ENCODE measurements around the gene MACROD2.

The MACROD2 gene

GRCh38 chr20:14401479-14402138 lies 406.3 kb downstream of the MACROD2 start:
- no peak overlapping the region for H3K4me3 ChIP-seq (ENCODE audit: low read length)
- no peak for DNase-seq (ENCODE audit: low read depth)
- TF ChIP-seq, protein P1, sequence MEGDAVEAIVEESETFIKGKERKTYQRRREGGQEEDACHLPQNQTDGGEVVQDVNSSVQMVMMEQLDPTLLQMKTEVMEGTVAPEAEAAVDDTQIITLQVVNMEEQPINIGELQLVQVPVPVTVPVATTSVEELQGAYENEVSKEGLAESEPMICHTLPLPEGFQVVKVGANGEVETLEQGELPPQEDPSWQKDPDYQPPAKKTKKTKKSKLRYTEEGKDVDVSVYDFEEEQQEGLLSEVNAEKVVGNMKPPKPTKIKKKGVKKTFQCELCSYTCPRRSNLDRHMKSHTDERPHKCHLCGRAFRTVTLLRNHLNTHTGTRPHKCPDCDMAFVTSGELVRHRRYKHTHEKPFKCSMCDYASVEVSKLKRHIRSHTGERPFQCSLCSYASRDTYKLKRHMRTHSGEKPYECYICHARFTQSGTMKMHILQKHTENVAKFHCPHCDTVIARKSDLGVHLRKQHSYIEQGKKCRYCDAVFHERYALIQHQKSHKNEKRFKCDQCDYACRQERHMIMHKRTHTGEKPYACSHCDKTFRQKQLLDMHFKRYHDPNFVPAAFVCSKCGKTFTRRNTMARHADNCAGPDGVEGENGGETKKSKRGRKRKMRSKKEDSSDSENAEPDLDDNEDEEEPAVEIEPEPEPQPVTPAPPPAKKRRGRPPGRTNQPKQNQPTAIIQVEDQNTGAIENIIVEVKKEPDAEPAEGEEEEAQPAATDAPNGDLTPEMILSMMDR (conservative IDR thresholded peaks at IDR 0.05; ENCODE audit: low read length) = no peak

DNA sequence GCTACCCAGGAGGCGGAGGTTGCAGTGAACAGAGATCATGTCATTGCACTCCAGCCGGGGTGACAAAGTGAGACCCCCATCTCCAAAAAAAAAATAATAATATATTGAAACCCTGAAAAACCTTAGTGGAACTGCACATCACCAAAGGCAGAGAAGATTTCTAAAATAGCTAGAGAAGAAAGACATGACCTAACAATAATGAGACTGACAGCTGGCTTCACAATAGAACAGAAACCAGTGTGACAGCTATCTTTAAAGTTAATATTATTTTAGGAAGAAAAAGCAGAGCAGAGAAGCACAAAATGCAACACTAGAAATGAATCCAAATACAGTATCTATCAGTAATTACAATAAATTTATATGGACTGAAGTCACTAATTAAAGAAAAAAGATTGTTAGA lies 409.2 kb downstream of the MACROD2 start:
- H3K4me3 ChIP-seq (ENCODE audit: low read length) = no peak overlapping the region
- TF ChIP-seq, protein P1 (conservative IDR thresholded peaks at IDR 0.05; ENCODE audit: low read length) = no peak
- no peak for DNase-seq (ENCODE audit: low read depth)

GRCh38 chr20:14406495-14406894 lies 411.2 kb downstream of the MACROD2 start:
- TF ChIP-seq, protein P1 (conservative IDR thresholded peaks at IDR 0.05; ENCODE audit: low read length) = no peak

DNA sequence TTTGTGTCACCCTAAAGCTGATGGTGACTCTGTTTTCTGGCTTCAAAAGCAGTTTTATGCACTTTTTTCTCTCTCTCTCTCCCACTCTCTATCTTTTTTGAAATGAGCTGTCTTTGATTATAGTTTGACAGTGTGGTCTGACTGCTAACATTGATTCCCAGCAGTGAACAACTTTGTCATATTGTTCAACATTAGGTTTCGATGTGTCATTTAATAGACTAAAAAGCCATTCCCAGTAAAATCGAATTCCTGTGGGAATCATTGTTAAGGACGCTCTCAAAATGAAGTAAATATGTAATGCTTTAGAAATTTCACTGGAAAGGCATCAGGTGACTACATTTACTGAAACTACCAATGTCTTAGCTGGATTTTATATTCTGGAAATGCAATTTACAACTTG lies 412.0 kb downstream of the MACROD2 start:
- no peak overlapping the region for H3K4me3 ChIP-seq (ENCODE audit: low read length)
- no peak for DNase-seq (ENCODE audit: low read depth)
- TF ChIP-seq, protein P1 (conservative IDR thresholded peaks at IDR 0.05; ENCODE audit: low read length) = no peak

More at GRCh38 chr20:14406495-14406894, 411.2 kb downstream of the MACROD2 start:
- H3K4me3 ChIP-seq (ENCODE audit: low read length) = no peak overlapping the region
- DNase-seq (ENCODE audit: low read depth) = peak; percentile 50

DNA sequence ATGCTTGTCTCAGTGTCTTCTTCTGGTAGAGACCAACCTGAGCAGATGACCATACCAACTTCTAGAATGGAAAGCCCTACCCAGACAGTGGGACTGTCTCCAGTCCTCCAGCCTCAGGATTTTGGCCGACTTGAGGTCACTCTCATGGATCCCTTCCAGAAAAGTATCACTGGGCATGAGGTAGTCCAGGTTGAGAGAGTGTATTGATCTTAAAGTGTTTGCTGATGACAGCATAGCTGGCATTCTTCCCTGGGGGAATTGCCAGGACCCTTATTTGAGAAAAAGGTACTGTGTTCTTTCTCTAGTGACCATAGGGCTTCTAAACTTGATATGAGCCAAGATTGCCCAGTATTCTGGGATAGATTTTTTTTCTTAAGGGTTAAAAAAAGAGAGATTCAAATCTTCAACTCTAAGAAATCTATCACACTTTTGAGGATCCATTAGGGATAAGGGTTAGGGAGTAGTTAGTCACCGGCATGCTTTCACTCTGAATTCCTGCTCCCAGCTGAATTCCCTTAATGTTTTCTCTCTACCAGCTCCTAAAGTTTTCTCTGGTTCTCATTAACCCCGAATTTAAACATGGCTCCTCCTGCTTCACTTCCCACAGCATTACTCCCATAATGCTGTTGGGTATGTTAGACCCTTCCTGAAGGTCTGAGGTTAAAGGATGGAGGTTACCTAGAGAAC lies 415.7 kb downstream of the MACROD2 start:
- H3K4me3 ChIP-seq (ENCODE audit: low read length) = no peak overlapping the region
- no peak for DNase-seq (ENCODE audit: low read depth)
- TF ChIP-seq, protein P1 (conservative IDR thresholded peaks at IDR 0.05; ENCODE audit: low read length) = no peak

DNA sequence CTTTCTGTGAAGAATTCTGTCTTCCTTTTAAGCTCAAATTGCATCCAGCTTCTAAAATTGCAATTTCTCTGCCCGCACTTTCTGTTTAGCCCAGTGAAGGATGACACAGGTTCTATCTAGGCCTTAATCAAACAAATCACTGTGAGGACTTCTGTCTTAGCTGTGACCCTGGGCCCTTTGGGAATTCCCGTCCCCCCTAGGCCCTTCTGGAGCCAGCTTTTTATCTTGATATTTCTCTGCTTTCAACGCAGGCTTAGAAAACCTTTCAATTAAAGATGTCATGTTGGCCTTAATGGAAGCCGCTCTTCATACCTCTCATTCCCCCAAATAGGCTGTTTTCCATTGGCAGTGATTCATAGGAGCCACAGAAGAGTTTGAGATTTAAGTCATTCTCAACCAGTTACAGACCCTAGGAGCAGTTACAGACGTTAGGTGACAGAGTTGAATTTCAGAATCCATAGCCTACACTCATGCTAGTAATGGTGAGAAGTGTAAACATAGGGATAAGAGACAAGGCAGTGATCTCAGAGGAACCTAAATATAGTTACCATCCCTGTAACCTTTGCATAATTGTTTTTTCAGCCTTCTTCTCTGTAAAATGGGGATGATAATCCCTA lies 416.9 kb downstream of the MACROD2 start:
- H3K4me3 ChIP-seq (ENCODE audit: low read length) = no peak overlapping the region
- no peak for DNase-seq (ENCODE audit: low read depth)
- TF ChIP-seq, protein P1 (conservative IDR thresholded peaks at IDR 0.05; ENCODE audit: low read length) = no peak
